HEK293 (cell line): ENCODE results near the gene NAPG.
"Not testable (repeated sequence)": the region's sequence is repeated elsewhere in the genome, so short reads cannot be mapped to it uniquely, and the experiment has no call there.

Experiments
- ZNF510 ChIP-seq: fragments of 450-650 bp; formaldehyde crosslinking; IDR thresholded peaks from 2 replicates; pipeline ENCODE4 v1.5.1; 2018; ENCODE audit warnings: mild to moderate bottlenecking, missing genetic modification characterization, missing biosample characterization; ENCODE audit not compliant: insufficient replicate concordance
- ZNF549 ChIP-seq: fragments of 450-650 bp; IDR thresholded peaks from 2 replicates; pipeline ENCODE4 v1.5.1; 2018; ENCODE audit warnings: missing biosample characterization, missing genetic modification characterization, mild to moderate bottlenecking, inconsistent platforms, moderate library complexity
- ZSCAN16 ChIP-seq: fragments of 450-650 bp; formaldehyde crosslinking; IDR thresholded peaks from 2 replicates; pipeline ENCODE4 v1.5.1; 2016; ENCODE audit warnings: missing biosample characterization, missing genetic modification characterization

DNA sequence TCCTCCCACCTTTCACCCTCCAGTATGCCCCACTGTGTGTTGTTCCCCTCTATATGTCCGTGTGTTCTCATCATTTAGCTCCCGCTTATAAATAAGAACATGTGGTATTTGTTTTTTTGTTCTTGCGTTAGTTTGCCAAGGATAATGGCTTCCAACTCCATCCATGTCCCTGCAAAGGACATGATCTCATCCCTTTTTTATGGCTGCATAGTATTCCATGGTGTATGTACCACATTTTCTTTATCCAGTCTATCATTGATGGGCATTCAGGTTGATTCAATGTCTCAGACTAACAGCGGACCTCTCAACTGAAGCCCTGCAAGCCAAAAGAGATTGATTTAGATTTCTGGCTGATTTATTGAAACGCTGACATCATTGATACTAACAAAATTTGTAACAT is 44.1 kb downstream of the NAPG start:
- not testable (repeated sequence) for TF ChIP-seq ZNF510 (tag by site-specific recombination); ZNF549 (tag by site-specific recombination); ZSCAN16
